Measurements from ENCODE around the gene TADA3.

Gene TADA3, protein sequence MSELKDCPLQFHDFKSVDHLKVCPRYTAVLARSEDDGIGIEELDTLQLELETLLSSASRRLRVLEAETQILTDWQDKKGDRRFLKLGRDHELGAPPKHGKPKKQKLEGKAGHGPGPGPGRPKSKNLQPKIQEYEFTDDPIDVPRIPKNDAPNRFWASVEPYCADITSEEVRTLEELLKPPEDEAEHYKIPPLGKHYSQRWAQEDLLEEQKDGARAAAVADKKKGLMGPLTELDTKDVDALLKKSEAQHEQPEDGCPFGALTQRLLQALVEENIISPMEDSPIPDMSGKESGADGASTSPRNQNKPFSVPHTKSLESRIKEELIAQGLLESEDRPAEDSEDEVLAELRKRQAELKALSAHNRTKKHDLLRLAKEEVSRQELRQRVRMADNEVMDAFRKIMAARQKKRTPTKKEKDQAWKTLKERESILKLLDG

DNA sequence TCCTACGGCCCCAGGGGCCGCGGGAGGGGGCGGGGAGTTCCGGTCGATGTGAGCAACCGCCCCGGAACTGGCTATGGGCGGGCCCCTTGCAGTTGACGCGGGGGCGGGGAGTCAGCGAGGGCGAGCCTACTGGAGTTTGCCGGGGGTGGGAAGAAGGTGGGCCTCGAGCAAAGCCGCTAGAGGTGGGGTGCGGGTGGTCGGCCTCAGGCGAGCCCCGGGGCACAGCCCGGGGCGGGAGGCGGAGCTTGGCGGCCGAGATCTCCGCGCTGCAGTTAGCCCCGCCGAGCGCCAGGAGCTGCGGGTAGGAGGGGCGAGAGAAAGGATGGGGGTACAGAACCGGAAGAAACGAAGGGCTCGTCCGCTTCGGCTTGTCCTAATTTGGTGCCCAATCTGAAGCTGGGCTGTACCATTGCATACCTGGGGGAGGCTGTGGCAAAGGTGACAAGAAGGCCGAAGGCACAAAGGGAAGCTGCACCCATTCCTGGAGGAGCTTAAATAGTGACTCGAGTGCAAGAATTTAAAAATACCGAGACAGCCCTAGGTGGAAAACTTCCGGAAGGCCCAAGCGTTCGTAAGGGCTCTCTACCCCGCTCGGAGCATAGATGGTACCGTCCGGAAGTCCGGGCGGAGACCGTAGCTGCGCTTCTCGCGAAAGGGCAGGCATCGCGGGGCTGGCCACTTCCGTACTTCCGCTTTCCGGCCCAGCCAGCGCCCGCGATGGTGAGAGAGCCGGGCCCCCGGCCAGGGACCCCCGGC, at the start of gene TADA3, which contains the start of gene ARPC4:
Gene TADA3, minus strand, starts transcription at position 69 of the 756 bp plus-strand sequence. CDS start 1,007 bp downstream, outside the sequence.
Gene ARPC4, plus strand, starts transcription at position 678 of the 756 bp plus-strand sequence. Its CDS starts 40 bp downstream, at position 718.
- intact Hi-C loops (cut with DNase I) = loop anchor here (5.0 kb wide), 3 partner anchors 45 to 60 kb away; partner anchors contain the start of genes BRPF1, OGG1 and RPUSD3
- DNase-seq = peak; percentile 77 to 97 (median 92)

DNA sequence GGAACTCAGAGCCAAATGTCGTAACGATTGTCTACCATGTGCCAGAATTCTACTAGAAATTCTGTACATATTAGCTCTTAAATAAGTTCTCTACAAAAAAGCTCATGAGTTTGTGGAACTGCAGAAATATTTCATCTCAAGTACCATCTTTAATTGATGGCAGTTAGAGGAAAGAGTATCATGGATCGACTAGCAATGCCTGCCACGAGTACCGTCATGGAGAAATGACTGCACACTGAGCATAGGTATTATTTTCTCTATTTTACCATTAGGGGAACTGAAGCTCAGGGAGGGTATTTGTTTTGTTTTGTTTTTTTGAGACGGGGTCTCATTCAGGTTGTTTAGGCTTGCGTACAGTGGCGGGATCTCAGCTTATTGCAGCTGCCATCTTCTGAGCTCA, 48.7 kb upstream of the TADA3 start:
- intact Hi-C loops (cut with DNase I) = loop anchor here (5.0 to 10.0 kb wide), 3 partner anchors 49 to 106 kb away; partner anchors contain the start of genes ARPC4, JAGN1 and TADA3
- DNase-seq = no peak

DNA sequence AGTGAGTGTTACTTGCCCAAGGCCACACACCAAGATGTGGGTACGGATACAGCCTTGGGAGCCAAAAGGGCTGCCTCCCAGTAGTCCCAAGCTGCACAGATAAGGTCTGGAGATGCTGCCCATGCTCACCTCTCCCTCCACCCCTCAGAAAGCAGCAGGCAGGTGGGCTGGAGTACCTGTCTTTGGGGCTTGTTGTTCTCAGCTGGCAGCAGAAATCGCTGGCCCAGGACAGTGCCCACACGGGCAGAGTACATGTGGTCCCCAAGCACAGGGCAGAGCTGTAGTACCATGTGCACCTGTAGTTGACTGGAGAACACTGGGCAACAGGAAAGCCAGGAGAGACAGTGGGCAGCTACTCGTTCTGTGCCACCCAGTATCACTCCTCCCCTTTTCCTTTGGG, 46.6 kb upstream of the TADA3 start:
- intact Hi-C loops (cut with DNase I) = no loop called here

DNA sequence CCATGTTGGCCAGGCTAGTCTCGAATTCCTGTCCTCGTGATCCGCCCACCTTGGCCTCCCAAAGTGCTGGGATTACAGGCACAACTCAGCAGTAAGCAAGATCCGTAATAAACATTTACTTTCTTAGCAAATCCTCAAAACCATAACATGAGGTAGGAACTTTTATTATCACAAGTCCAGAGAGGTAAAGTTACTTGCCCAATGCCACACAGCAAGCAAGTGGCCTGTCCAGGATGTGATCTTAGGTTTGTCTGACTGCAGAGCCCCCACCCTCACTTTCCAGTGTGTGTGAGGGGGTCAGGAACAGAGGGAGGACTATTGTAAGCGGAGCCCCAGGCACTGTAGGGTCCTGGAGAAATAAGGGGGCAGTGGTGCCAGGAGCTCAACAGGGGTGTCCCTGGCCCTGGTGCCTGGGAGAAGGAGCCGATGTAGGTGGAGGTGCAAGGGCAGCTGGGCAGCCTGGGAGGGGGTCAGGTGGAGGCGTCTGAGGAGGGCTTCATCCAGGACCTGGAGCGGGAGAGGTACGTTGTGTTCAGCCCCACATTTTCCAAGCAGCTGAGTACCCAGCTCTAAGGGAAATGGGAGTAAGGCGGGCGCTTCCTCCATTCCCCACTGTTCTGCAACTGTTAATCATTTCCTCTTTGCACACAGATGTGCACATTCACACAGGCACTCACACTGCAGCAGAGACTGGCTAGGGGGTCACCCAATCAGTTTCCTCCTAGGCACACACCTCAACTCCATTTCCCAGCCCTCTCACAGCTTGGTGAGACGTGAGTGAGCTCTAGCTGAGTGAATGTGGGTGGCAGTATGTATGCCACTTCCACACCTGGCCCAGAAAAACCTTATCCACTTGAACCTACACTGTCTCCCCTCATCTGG, 45.7 kb upstream of the TADA3 start:
- peak in 17 of 42 donors; percentile 5 to 65 (median 34) for DNase-seq
- intact Hi-C loops (cut with DNase I) = no loop called here

More for the DNA sequence above, 46.6 kb upstream of the TADA3 start:
- DNase-seq = no peak

DNA sequence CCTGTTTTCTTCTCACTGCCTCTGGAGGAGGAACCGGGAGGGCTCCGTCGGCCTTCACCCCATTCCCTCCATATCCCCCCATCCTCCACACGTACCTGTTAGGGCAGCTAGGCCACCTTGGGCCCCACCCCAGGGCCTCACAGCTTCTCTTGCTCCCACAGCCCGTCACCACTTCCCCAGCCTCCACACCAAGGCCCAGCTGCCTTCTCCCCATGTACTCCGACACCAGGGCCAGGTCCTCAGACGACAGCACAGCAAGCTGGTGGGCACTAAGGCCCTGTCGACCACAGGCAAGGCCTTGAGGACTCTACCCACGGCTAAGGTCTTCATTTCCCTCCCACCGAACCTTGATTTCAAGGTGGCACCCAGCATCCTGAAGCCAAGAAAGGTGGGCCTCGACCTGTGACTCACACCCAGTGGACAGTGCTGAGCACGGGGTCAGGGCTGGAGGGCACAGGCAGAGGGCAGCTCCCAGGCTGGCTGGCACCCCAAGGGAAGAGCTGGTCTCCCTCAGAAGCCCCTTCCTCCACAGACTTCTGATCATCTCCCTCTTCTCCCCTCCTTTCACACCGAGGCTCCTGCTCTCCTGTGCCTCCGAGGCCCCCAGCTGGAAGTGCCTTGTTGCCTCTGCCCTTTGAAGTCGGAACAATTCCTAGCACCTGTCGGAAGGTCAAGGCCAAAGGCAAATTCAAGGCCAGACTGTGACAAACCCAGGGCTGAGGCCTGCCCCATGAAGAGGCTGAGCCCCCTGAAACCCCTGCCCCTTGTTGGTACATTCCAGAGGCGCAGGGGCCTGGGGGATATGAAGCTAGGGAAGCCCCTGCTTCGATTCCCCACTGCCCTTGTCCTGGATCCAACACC, 42.5 kb upstream of the TADA3 start:
- intact Hi-C loops (cut with DNase I) = no loop called here
- no peak for DNase-seq

DNA sequence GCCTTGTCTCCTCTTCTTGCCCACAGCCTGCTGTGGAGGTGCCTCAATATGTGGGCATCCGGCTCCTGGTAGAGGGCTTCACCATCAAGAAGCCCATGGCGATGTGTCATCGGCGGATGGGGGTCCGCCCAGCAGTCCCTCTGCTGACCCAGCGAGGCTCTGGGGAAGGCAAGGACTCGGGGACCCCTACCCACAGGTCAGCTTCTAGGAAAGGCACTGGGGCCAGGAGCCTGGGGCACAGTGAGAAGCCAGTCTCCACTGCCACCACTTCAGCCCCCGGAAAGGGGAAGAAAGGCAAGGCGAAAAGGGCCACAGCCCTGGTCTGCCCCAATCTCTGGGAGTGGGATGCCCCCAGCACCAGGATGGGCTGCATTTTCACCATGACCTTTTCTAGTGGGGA, 40.8 kb upstream of the TADA3 start:
- no peak for DNase-seq
- intact Hi-C loops (cut with DNase I) = no loop called here

DNA sequence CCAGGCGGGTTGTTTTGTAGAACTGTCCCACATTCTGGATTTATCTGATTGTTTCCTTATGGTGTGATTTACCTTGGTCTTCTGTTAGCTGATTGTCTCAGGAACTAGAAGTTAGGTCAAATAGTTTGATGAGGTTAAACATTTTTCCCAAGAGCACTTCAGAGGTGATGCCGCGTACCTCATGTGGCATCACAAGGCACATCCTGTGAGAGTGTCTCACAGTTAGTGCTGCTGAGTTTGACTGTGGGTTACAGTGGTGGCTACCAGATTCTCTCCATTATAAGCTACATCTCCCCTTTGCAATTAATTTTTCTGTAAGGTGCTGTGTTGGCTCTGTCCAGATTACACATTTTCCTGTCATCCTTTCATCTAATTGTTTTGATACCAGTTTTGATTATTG, 39.0 kb upstream of the TADA3 start:
- intact Hi-C loops (cut with DNase I) = no loop called here
- no peak for DNase-seq

DNA sequence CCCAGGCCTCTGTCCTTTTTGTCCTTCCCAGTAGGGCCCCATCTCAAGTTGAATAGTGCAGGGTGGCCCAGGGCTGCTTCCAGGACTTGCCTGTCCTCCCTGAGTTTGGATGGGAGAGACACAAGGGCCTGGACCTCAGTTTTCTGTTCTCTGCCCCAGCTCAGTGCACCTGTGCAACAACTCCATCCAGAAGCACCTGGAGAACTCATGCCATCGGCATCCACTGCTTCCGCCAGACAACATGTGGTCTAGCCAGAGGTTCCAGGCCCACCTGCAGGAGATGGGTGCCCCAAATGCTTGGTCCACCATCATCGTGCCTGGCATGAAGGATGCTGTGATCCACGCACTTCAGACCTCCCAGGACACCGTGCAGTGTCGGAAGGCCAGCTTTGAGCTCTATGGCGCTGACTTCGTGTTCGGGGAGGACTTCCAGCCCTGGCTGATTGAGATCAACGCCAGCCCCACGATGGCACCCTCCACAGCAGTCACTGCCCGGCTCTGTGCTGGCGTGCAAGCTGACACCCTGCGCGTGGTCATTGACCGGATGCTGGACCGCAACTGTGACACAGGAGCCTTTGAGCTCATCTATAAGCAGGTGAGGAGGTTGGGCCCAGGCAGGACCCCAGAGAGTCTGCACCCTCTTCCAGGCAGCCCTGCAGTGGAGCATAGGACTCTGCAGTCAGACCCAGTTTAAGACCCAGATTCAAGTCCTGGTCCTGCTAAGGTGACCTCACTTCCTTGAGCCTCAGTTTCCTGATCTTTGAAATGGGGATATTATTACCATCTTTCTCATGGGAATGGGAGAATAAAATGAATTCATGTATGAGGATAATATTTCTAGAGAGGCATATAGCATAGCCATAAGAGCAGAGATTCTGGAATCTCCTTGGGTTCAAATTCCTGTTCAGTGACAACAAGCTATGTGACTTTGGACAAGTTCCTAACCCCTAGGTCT, 36.8 kb upstream of the TADA3 start:
- intact Hi-C loops (cut with DNase I) = no loop called here
- DNase-seq = peak in 1 of 42 donors; percentile 27

DNA sequence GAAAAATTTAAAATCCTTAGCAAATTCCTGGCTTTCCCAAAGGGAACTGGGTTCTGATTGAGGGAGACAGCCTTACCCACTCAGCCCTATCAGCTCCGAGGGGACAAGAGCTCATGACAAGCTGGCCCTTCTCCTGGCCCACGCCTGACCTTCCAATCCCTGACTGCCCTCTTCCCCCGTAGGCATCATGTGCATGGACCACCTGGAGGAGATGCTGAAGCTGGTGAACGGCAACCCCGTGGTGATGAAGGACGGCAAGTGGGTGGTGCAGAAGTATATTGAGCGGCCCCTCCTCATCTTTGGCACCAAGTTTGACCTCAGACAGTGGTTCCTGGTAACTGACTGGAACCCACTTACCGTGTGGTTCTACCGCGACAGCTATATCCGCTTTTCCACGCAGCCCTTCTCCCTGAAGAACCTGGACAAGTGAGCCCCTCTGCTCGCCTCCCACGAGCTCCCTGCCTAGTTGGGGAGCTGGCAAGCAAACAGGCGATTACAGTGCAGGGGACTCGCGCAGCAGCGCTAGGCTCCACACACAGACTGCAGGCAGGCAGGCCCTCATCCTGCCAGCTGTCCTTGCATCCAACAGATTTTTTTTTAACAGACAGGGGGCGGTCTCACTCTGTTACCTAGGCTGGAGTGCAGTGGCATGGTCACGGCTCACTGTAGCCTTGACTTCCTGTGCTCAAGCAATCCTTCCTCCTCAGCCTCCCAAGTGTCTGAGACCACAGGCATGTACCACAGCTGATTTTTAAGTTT, 34.7 kb upstream of the TADA3 start:
- DNase-seq = no peak
- intact Hi-C loops (cut with DNase I) = no loop called here

DNA sequence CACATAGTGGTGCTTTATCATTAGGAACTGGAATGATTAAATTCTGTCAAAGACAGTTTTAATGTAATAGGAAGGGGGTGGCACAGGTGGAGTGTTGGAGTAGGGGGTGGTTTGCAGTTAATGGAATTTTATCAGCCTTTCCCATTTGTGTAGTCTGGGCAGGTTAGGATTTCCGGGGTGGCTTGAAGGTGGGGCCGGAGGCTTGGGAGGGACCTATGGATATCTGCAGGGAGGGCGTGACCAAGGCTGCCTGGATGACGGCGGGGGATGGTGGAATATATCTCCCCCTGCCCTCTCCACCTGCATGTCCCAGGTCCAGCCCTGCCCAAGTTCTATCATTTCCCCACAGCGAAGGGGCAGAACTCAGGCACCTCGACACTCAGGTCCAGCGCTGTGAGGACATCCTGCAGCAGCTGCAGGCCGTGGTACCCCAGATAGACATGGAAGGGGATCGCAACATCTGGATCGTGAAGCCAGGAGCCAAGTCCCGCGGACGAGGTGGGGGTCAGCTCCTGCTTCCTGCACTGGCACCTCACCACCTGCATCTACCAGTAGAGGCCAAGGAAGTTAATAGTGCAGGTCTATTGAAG, 33.3 kb upstream of the TADA3 start:
- intact Hi-C loops (cut with DNase I) = no loop called here
- no peak for DNase-seq

DNA sequence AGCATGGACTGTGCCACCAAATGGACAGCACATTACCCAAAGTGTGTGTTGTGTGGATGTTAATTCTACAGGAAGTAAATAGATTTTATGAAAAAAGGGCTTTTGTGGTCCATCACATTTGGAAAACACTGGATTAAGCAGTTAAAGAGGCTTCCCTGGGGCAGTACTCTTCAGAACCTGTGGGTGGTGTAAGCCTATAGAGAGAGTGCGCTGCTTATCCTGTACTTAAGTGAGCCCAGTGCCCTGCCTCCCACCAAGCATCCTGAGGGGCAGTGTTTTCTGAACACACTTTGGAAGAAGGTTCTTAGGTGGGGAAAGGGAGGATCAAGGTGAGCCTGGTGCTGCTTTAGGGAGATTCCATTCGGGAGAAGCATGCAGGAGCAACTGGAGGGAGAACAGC, 28.7 kb upstream of the TADA3 start:
- intact Hi-C loops (cut with DNase I) = no loop called here
- DNase-seq = no peak

DNA sequence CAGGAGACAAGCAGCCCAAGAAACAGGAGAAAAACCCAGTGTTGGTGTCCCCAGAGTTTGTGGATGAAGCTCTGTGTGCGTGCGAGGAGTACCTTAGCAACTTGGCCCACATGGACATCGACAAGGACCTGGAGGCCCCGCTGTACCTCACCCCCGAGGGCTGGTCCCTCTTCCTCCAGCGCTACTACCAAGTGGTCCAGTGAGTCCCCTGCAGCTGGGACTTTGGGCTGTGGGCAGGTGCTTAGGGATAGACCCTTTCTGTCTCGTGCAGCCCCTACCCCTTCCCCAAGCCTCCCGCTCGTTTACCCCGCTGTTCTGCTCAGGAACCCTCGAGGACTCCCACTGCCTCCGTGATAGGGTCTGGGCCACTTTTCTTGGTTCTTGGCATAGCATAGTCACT, 28.3 kb upstream of the TADA3 start:
- no peak for DNase-seq
- intact Hi-C loops (cut with DNase I) = no loop called here

DNA sequence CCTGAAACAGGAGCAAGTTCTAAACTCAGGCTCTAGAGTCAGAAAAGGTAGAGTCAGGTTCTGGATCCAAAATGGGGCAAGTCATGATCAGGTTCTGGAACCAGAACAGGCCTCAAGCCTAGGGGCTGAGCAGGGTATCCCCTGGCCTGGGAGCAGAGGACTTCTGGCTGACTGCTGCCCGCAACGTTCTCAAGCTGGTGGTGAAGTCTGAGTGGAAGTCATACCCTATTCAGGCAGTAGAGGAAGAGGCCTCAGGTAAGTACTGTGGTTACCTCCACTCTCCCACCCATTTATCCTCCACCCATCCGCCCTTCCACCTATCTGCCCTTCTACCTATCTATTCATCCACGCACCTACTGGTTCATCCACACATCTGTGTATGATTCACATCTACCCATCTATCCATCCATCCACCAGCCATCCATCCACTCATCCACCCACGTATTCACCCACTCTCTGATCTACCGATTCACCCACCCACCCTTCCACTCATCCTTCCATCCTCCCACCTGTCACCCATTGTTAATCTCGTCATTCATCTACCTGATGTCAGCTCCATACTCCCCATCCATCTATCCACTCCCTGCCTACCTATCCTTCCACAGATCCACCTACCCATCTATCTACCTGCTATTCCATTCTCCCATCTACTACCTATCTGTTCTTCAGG, 26.5 kb upstream of the TADA3 start:
- intact Hi-C loops (cut with DNase I) = no loop called here

DNA sequence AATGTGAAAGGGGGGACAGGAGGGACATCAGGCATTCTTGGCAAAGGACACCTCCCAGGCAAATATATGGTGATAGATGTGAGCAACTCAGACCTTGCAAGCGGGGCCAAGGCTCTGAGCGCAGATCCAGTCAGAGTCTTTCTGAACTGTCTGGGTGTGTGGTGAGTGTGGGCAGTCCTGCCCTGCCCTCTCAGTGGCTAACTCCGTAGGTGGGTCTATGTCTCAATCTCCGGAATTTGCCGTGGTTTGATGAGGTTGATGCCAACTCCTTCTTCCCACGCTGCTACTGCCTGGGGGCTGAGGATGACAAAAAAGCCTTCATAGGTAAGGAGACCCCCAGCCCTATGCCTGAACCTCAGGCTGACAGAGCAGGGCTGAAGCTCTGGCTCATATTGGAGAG, 25.2 kb upstream of the TADA3 start:
- DNase-seq = no peak
- intact Hi-C loops (cut with DNase I) = no loop called here

More for the DNA sequence above, 26.5 kb upstream of the TADA3 start:
- DNase-seq = no peak

DNA sequence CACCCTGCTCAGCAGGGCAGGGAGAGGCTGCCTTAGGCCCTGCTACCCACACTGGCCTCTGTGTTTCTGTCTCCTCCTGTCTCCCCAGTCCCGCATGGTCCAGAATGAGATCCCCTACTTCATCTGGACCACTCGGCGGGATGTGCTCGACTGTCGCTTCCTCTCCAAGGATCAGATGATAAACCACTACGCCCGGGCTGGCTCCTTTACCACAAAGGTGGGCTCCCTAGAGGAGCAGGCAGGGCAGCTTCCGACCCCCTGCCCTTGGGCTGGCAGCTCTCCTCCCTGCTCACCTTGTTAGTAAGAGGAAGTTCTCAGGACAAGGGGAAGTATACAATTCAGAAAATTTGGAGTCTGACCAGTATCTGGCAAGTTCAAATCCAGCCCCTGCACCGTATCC, 23.7 kb upstream of the TADA3 start:
- no peak for DNase-seq
- intact Hi-C loops (cut with DNase I) = no loop called here
